ENCODE results near the gene ZNF330.
A peak's percentile ranks its signal among the peaks of the same experiment; 100 is the strongest.

Gene ZNF330

DNA sequence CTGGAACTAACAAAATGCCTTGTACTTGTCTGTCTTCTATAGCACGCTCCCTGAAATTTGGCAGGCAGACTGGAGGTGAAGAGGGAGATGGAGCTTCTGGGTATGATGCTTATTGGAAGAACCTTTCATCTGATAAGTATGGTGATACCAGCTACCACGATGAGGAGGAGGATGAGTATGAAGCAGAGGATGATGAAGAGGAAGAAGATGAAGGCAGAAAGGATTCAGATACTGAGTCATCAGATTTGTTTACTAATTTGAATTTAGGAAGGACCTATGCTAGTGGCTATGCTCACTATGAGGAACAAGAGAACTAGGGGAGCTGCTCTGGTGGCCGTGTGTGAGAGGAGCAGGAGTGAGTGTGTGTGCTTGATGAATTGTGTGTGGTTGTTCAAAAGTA, 13.0 kb downstream of the ZNF330 start:
- DNase-seq (ENCODE audit: low read depth in 2 of 2) = no peak

DNA sequence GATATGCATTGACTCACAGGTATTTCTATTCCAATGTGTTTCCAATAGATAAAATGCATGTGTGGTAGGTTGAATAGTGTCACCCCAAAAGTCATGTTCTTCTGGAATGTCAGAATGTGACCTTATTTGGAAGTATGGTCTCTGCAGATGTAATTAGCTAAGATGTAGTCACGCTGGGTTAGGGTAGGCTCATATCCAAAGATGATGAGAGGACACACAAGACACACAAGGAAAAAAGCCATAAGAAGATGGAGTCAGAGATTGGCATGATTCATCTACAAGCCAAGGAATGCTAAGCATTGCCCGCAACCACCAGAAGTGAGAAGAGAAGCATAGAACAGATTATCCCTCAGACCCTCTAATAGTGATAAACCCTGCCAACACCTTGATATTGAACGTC, 17.5 kb downstream of the ZNF330 start:
- peak in 1 of 2 experiments; percentile 36 for DNase-seq (ENCODE audit: low read depth in 2 of 2)

DNA sequence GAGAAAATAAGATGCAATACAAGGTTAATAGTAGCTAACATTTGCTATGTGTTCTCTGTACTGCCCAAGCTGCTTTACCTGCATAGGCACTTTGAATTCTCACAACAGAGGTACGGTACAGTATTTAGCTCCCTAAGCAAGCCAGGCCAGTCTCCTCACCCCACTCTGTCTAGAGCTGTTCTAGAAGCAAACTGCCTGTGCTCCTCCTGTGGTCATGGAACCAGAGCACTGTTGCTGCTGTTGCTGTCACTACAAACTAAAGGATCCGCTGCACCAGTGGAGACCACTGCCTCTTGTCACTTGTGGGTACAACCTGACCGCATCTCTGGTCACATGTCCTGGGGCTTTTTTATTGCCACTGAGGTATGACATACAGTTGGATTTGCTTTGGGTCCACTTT, 19.6 kb downstream of the ZNF330 start:
- no peak for DNase-seq (ENCODE audit: low read depth in 2 of 2)

DNA sequence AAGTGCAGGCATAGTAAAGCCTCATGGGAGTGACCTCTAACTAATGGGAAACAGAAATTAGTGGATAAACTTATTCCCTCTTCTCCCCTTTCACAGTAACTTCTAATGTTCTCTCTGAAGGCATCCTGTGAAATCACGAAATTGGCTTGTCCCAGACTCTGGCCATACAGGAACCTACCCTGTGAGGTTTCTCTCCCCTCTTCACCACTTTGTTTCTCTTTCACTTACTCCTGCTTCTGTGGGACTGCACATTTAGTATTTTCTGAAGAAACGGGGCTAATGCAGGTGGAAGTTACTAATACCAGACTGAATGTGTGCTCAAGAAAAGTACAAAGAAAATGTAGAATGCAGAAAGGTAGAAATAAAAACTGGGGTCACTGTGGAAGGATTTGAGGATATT, 20.0 kb downstream of the ZNF330 start:
- DNase-seq (ENCODE audit: low read depth in 2 of 2) = no peak

DNA sequence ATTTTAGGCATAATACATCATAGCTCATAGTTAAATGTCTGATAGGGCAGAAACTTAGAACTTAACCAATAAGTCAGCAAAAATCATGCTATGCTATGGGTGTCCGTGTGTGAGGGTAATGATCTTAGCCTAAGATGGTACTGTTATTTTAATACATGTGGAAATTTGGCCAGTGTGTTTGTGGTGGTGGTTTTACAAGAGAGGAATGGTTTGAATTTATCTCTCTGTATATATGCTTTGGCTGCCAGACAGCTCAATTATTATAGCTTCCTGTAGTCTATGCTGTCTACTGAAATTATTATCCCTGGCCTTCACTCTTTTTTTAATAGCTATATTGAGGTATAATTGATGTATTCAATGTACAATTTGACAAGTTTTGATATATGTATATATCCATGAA, 21.3 kb downstream of the ZNF330 start:
- DNase-seq (ENCODE audit: low read depth in 2 of 2) = no peak

DNA sequence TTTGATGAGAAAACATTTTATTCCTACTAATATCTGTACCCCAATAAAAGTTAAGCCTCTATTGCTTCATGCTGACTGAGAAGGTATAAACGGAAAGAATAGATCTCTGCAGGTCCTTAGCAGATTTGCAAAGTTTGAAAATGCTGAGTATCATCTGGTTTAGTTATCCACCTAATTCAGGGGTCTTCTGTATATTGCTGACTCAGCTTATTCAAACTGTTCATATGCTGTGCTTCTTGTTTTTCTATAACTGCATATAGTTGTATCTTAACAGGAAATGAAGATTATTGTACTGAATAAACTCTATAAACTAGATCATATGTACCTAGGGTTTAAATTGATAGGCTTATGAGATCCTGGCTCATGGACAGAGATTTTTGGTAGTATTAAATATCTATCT, 23.7 kb downstream of the ZNF330 start:
- no peak for DNase-seq (ENCODE audit: low read depth in 2 of 2)

DNA sequence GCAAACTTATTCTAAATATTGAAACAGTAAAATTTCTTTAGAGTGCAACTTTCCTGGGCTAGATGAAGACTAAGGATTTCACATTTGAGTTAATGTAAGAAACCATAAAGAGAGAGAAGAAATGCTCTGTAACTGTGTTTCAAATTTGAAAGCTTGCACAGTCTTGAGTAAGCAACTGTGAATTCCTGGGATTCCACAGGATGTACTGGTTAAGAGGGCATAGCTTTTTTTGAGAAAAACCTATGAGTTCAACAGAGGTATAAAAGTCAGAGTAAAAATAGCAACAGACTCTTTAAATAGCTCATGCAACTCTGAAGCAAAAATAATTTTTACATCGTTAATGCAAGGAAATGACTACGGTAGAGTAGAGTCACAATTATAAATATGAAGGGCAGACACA, 25.5 kb downstream of the ZNF330 start:
- DNase-seq (ENCODE audit: low read depth in 2 of 2) = peak; percentile 64 to 65

DNA sequence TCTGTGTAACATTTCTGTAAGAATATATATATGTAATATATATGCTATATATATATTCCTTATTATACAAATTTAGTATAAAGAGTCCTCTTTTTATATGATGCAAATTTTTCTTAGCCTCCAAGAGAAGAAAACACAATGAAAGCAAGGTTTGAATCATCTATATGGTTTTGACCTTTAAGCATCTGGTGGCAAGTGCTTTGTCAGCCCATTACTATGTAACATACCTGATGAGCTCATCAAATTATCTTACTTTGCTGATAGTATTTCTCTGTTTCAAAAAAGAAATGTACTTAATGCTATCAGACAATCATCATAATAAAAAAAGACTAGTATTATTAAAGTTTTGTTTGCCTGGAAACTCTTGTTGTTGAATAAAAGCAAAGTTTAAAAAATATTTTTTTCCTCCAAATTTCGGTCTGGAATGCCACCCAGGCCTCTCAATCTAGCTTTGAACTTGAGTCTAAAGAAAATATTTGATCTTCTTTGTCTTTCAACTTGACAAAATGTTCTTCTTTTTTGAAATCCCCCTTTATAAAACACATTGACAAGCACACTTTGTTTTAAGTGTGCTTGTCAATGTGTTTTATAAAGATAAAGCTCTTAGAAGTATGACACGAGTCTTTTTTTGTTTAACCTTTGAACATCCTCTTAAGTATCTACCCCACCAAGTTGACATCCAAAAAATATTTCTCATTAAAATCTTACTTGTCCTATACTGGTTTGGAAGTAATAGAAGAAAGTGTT, 26.2 kb downstream of the ZNF330 start:
- no peak for DNase-seq (ENCODE audit: low read depth in 2 of 2)

DNA sequence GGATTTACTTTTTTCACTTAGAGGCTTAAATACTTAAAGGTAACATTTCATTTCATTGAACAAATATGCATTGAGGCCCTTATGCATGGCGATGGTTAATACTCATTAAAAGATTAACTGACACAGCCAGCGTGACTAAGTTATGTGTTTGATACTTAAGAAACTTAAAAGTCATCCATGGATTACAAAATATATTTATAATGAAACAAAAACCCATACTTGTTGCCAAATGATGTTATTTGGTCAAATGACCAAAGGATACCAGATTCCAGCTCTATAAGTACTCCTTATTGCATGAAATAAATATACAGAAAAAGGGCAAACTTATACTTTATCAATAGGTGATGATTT, 26.7 kb downstream of the ZNF330 start:
- DNase-seq (ENCODE audit: low read depth in 2 of 2) = no peak

DNA sequence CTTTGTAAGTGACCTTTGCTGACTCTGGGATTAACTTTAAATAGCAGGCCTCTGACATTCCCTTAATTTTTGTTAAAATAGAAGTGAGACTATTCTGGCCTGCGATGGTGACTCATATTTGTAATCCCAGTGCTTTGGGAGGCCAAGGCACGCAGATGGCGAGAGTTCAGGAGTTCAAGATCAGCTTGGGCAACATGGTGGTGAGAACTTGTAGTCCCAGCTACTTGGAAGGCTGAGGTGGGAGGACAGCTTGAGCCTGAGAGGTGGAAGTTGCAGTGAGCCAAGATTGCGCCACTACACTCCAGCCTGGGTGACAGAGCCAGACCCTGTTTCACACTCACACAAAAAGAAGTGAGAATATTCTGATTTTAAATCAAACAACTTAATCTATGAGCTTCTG, 27.3 kb downstream of the ZNF330 start:
- DNase-seq (ENCODE audit: low read depth in 2 of 2) = no peak

DNA sequence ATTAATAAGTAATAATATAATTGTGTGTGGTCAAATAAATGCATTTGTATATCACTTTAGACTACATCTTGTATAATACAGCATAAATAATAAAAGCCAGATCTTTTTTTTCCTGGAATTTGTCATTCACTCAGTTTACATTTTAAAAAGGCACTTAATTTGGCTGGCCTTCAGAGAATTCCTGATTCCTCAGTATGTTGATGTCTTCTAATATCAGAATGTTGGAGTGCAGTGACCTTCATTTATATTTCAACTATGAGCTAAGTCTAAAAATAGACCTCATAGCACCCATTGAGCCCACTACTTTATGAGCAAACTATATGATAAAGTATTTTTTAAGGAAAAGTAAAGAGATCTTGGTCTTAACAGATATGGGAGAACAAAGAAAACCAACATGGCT, 27.8 kb downstream of the ZNF330 start:
- DNase-seq (ENCODE audit: low read depth in 2 of 2) = no peak

DNA sequence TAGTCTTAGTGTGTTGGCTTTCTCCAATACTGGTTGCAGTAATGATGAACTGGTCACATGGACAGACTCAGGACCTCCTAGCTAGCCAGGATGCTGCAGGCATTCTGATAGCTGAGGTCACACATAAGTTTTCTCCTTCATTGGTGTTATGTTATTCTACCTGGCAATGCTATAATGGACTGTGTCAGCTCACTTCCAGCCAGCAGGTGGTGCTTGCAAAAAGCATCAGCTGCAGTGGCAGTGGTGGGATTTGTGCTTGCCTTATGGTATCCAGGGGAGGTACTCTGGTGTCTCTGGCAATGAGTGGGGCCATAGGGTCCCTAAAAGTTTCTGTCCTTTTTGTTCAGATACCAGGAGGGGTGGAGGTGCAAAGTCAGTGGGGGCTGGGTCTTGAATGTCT, 33.6 kb downstream of the ZNF330 start:
- DNase-seq (ENCODE audit: low read depth in 2 of 2) = no peak

DNA sequence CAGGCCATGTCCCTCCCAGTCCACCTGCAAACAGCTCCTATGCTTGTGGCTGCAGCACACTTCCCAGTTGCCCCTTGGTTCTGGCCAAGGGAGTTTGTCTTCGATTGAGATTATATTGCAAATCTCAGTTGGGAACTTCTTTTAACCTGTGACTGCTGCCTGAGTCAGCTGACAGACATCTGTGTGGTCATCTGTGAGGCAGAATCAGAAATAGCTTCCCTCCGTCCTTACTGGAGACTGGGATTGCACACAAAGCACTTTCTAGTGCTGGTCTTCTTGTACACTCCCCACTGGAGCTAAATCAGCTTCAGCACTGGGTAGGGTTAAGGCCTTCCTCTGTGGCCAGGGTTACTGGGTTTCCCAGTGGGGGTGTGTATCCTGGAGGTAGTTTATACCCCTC, 34.3 kb downstream of the ZNF330 start:
- DNase-seq (ENCODE audit: low read depth in 2 of 2) = no peak

DNA sequence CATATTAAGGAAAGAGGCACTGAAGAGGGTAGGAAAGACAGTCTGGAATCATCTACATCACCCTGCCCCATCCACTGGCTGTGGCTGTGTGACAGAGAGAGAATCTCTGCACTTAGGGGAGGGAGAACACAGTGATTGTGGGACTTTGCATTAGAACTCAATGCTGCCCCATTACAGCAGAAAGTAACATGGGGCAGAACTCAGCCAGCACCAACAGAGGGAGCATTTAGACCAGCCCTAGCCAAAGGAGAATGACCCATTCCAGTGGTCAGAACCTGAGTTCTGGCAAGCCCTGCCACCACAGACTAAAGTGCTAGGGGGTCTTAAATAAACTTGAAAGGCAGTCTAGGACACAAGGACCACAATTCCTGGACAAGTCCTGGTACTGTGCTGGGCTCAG, 37.9 kb downstream of the ZNF330 start:
- no peak for DNase-seq (ENCODE audit: low read depth in 2 of 2)

DNA sequence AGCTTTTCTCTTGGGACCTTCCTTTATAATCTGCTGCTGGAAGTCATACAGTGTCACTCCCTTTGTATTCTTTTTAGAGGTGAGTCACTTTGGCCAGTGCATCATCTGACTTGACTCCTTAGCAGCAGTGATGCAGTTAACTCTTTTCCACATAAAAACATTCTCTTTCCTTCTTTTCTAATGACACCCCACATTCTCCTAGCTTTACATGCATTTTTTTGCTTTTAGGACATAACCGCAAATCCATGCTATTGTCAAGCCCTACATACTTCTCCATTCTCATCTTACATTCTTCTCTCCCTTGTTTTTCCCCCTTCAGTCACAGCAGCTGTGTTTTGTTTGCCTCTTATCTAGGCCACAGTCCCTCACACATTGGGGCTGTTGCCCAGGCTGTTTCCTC, 55.1 kb downstream of the ZNF330 start:
- peak; percentile 68 to 70 for DNase-seq (ENCODE audit: low read depth in 2 of 2)

DNA sequence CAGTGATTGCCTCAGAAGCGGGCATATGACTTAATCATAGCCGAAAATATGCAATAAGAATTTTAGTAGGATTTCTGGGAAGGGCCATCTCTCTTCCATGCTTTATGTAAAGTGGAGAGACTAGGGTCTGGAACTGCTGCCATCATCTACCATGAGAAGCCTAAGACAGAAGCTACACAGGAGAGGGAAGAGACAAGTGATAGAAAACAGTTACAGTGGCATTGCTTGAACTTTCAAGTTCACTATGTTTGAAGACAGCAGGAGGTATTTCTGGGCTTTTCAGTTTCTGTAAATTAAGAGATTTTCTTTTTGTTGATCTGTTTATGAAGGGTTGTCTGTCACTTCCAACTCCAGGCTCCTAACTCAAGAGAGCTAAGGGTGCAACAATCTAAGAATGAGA, 62.5 kb downstream of the ZNF330 start:
- DNase-seq (ENCODE audit: low read depth in 2 of 2) = no peak

DNA sequence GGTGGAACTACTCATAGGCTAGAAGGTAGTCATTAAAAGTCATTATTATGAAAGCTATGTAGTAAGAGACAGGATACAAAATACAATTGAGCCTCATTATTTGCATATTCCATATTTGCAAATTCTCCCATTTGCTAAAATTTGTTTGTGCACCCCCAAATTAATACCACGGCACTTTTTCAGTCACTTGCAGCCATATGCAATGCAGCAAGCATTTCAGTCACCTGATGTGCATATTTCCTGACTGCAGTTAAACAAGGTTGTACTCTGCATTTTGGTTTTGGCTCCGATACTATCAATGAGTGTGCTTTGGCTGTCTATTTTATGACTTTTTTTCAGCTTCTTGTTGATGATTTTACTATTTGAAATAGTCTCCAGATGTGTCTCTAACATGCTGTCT, 62.9 kb downstream of the ZNF330 start:
- no peak for DNase-seq (ENCODE audit: low read depth in 2 of 2)
